T-helper 9 cell (primary cell): ENCODE results near the gene HDAC7.
A peak's percentile ranks its signal among the peaks of the same experiment; 100 is the strongest.

Experiments used
- DNase-seq: peaks from one replicate; pipeline ENCODE4 v3.0.0-alpha.2; 2020

HDAC7 gene

DNA sequence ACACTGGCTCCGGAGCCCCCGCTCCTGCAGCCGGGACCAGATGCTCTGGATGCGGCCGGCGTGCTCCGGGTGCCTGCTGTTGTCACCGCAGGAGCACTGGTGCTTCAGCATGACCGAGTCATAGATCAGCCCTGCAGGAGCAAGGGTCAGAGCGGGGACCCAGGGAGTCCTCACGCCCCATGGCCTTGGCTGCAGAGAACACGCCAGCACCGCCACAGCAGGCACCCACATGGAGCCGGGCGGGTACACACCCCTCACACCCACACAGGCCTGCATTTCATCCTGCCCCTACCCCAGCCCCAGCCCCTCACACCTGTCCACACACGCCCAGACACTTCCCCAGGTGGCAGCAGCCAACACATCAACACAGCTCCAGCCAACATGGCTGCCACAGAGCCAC is 27.8 kb downstream of the HDAC7 start:
- DNase-seq, result no peak

DNA sequence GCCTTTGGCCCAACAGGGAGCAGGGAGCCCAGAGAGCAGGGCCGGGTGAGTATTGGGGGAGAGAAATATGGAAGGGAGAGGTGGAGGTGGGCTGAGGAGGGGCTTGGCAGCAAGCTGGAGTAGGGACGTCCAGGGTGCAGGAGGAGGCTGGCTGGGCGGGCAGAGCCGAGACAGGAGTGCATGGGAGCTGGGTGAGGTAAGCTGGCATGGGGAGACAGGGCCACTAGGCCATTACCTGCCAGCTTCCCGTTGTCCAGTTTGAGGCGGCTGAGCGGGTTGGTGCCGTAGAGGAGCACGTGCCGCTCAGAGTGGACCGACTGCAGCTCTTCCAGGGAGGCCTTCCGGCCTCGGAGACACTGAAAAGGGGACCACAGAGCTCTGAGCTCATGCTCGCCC is 28.4 kb downstream of the HDAC7 start:
- DNase-seq, result no peak

DNA sequence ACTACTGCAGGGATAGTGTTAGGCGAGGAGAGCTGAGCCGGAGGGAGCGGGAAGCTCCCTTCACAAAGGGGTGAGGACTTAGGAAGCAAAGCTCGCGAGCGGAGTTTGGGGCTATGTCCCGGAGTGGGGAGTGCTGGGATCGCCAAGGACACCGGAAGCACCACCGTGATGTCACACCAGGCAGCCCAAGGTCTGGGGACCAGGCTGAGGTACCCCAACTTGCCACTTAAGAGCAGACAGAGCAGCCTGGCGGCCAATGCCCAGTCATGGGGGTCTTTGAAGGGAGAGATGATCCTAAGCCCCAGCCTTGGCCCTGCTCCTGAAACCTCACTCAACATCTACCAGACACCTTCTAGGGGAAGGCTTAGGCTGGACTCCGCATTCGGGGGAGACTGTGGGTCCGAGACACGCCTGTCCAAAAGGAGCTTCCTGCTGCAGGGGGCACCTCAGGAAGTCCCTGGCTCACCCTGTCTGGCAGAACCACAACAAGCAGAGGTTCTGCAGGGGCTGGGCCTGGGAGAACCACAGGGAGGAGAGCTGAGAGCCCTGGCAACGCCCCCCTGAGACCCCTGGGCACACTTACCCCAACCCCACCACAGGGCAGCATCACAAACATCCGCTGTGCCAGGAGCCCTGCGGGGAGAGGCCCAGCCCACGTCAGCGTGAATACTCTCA is 28.9 kb downstream of the HDAC7 start:
- no peak for DNase-seq

DNA sequence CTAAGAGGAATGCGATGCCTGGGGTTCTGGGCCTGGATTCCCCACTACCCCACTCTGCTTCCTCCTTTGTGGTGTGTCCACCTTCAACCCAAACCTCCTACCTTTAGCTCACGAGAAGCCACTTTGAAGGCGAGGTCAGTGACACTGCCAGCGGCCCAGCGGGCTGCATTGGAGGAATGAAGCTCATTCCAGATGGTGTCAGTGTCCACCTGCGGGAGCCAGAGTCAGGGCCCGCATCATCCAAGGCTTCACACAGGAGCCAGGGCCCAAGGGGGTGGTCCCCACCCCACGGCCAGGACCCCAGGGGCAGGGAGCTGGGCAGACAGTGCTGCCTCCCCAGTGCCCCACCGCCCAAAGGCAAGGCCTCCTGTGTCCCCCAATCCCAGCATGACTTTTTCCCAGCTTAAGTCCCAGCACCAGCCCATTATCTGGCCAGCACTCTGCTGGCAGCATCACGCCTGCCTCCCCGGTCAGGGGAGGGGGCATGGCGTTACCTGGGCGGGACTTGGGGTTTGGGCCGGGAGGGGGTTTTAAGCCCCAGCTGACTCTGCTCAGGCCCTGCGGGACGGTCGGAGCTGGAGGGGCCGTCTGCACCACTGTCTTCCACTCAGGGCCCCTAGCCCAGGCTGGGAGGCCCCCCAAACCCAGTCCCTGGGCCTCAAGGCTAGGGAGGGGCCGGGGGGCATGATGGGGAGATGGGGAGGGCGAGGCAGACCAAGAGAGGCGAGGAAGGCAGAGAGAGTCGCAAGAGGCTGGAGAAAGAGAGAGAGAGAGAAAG is 29.8 kb downstream of the HDAC7 start:
- DNase-seq, result no peak

DNA sequence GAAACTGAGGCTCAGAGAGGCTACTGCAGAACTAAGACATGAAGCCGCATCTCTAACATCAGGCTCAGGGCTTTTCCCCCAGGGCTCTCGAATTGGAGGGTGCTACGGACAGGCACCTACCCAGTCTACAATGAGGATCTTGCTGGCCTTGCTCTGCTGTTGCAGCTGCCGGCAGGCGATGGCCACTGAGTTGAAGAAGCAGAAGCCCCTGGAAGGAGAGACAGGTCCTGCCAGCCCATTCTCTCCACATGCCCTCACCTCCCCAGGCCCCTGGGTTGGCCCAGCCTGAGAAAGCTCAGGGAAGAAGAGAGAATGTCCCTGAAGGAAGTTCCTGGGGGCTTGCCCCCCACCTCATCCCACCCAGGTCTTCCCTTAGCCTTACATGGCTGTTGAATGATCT is 30.6 kb downstream of the HDAC7 start:
- no peak for DNase-seq

DNA sequence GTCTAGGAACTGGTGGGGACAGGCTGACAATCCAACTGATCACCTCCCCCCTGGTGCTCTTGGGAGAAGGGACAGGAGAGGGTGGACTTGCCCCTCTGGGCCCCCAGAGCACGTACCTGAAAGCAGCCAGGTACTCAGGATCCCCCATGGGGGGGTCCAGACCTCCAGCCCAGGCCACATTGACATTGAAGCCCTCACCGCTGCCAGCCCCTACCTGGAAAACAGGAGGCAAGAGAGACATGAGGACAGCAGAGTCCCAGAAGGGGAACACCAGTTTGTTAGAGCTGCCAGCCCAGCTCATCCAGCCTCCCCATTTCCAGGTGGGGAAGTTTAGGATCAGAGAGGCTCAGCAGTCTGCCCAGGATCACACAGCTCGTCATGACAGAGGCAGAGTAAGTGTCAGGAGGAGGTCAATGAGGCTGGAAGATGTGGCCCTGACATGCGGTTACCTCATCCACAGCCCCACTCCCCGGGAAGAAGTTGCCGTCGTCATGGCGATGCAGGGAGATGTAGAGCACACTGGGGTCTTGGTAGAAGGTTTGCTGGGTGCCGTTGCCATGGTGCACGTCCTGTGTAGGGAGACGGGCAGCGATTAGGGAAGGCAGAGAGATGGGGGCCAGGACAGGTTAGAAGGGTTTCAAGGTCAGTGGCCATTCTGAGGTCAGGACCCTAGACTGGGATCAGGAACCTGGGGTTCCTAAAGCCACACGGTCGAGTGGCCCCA is 31.9 kb downstream of the HDAC7 start:
- no peak for DNase-seq

DNA sequence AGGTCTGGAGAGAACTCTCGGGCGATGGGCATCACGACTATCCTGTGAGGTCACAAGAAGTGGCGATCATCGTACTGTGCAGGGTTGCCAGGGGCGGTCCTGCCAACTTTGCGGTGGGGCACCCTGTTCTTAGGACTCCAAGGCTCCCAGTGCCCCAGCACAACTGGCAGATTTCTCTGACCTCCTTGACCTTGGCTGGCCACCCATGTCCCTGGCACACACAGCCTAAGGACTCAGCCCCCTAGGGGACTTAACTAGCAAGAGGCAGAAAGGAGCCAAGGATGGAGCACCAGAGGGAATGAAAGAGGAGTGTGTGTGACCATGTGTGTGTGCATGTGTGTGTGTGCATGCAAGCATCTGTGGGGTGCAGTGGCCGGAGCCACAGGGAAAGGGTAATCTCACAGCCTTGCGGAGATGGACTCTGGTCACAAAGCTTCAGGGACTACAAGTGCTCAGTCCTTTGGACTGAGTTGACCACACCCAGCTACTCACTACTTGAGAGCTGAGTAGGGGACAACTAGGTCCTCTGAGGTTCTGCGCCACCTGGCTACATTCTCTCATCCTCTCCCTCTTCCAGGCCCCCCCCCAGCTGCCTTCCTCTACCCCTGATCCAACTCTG is 32.9 kb downstream of the HDAC7 start:
- DNase-seq, result no peak

DNA sequence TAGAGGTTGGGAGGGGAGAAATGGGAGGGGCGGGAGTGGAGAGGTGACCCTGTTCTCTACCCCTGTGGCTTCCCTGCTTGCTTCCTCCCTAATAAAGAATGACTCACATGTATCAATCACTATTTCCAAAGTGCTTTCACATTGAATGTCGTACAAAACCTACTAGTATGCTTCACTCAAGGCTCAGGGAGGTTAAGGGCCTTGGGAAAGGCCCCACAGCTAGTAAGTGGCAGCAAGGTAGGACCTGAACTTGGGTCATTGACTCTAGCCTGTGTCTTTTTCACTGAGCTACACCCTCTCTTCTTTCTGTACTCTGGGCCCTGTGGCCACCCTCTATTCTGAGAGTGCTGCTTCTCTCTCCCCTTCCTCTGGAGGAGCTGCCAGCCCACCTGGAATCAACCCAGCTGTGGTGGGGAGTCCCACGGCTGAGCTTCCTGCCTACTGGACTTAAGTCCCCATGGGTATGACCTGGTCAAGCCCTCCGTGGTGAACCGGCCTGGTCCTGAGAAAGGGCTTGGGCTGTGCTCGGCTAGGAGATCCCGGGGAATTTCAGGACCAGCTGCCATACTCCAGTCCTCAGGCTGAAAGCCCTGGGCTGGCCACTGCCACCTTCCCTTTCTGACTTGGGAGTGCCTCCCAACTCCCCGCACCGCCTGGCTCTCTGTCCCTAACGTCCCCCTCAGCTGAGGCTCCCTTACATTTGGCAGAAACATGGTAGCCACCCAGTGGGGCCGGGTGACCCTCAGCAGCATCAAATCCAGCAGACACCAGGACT is 33.6 kb downstream of the HDAC7 start:
- no peak for DNase-seq

DNA sequence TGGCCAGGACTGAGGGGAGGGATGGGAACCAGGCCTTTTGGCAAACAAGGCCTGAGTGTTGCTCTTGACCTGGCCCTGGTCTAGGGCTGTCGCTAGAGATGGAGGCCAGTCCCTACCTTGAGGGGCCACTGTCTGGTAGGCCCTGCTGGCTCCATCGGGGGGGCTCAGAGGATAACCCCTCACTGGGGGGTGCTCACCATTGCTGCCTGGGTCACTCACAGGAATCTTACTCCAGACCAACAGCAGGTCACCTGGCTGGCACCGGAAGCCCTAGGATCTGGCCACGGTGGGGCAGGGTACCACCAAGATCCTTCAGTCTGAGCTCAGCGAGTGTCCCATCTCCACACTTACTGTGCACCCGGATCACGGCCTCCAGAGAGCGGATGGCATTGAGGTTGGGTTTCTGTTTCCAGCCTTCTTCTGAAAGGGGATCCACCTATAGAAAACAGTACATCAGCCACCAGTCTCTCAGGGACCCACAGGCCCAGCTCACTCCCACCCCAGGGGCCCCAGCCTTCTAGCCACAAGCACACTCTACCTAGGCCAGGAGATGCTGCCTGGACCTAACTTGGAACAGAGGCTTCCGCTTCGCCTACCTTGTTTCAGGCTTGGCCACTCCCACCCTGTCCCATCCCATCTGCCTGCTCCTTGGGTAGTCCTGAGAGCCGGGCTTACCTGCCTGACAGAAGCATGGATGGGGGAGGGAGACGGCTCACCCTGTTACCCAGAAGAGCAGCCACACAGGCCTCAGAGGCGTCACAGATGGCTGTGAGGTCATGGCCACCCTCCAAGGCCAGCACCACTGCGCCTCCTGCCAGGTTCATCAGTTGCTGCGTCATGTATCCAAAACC is 34.4 kb downstream of the HDAC7 start:
- DNase-seq, result no peak

DNA sequence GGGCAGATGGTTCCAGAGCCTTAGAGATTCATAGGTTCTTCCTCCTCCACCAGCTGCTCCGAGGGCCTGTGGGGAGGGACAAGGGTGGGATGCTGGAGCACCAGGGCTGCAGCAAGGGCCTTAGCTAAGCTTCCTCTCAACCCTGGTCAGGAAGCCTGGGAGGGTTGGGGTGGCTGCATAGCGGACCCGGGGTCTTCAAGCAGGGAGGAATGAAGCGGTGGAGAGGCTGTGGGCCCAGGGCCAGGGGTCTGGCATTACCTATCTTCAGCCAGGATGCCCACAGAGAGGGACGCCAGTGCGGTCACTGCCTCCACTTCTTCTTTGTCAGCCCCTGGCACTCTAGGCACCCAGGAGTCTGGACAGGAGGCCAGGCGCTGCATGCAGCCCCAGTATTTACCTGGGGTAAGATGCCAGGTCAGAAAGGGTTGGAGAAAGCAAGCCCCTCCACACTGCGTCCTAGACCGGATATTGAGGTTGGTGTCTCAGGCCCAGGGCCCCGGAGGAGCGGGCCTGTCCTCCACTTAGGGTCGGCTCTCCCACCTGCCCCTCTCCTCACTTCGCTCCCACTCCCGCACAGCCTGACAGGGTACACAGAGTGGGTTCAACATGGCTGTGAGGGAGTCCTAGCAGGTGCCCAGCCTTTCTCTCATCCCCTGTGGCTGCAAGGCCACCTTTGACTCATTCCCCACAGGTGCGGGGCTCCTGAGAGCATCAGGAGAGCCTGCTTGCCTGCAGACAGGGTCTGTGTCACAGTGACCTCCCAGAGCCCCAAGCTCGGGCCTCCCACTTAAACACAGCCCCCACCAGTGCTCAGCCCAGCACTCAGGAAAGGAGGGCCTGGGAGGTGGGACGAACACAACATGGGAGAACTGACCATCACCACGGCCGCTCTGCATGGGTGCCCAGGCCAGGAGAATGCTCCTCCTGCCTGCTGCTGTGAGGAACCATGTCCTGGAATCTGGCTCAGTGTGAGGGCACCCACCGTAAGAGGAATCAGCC is 35.6 kb downstream of the HDAC7 start:
- no peak for DNase-seq

DNA sequence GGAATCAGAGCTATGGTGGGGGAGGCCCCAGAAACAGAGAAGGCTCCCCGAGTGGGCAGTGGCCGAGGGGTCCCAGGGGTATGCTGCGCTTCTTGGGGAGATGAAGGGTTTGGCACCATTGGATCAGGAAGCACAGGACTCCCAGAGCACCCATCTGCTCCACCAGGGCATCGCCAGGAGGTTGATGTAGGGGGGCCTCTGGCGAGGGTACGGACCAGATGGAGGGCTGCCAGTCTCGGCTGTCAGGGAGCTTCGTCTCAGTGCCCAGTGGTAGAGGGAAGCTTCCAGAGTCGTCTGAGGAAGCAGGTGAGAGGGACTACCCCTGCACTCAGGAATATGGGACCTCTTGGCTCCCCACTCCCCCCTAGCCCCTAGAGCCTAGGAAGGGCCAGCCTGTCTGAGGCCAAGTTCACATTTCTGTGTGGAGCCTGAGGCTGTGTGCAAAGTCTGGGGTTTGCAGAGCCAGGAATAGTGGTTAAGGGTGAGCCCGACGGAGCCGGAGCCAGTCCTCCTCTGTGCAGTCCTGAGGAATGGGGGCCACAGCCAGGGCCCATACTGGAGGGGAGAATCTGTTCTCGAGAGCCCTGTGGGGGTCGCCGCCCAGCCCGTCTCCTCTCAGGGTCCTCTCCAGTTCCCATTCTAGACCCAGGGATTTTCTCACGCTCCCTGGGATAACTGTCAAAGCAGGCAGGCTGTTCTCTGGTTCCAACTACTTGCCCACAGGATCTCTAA is 36.5 kb downstream of the HDAC7 start:
- DNase-seq, result no peak

DNA sequence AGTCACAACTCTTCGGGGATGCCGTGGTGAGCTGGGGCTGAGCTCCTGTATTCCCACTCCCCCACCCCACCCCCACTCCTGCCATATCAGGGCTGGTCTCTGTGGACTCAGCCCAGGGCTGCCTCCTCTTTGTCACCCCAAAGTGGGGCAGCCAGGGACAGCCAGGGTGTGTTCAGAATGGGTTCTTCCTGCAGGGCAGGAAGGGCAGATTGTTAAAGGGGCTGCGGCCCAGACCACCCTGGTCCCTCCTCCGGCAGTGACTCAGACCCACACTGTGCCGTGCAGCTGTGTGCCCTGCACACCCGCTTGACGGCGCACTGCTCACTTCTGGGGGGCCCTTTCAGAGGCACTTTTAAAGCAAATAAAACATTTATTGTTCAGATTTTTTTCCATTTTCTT is 37.3 kb downstream of the HDAC7 start:
- DNase-seq, result no peak

DNA sequence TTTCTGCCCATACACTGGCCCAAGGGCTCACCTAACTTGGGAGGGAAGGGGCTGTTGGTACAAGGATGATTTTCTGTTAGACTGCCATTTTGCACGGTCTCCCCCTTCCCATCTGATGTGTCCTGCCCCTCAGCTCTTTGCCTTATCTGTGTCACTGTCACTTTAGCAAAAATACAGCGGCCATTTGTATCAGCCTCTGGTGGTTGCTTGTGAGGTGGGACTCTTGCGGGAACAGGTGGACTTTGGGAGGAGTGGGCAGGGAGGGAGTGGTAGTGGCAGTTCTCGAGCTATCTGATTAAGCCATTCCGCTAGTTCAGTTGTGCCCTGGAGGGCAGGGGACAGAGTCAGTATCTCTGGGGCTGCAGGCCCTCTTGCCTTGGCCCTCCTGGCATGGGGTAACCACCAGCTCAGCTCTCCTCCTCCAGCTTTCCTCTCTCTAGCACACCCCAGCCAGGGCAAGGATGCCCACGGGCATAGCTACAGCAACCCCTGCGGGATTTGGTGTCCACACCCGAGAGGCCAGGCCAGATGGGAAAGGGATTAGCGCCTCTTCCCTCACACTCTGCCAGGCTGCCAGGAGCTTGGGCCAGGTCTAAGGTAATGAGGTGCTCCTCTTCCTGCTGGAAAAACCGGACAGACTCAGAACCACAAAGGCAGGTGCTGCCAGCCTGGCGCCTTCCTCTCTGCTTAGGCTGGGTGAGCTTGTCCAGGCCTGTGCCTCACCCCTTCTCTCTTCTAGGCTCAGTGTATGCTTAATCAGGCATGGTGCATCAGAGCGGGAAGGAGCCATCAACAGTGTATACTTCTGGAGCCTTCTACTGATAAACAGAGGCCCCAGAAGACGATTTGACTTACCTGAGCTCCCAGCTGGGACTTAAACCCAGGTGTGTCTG is 38.0 kb downstream of the HDAC7 start:
- DNase-seq, result no peak

DNA sequence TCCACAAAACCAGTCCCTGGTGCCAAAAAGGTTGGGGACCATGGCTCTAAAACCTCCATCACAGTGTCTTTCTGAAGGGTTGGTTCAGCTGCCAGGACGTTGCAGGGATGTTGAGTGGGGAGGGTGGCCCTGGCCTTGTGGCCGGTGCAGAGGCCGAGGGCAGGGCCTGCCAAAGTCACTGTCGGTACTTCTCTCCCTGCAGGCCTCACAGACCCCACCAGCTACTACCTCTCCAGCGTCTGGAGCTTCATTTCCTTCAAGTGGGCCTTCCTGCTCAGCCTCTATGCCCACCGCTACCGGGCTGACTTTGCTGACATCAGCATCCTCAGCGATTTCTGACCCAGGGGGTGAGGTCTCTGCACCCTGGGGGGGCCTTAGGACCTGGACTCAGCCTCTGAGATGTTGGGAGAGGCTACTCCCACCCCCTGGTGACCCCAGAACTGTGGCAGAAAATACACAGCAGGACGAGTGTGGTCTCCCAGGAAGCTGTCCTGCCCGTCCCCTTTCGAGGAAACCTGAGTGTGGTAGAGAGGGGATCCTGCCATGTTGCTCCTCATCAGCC is 39.7 kb downstream of the HDAC7 start:
- DNase-seq, result no peak

DNA sequence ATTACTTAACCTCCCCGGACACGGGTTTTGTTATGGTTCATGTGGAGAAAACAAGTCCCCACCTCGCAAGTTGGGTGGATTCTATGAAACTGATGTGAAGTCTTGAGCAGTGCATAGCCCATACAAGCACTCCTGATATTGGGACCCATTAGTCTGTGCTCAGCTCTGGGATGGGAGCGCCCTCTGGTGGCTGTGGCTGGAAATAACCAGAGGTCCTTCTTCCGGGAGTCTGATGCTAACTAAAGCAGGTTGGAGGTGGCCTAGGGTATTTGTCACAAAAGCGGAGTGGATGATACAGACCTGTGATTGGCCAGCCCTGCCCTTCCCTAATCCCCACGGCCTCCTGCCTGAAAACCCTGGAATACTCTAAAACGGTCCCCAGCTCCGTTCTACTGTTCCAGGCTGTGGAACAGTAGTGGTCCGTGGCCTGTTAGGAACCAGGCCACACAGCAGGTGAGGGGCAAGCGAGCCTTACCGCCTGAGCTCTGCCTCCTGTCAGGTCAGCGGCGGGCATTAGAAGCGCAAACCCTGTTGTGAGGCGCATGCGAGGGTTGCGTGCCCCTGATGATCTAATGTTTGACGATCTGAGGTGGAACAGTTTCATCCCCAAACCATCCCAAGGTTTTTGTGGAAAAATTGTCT is 40.3 kb downstream of the HDAC7 start:
- peak; percentile 96 for DNase-seq

DNA sequence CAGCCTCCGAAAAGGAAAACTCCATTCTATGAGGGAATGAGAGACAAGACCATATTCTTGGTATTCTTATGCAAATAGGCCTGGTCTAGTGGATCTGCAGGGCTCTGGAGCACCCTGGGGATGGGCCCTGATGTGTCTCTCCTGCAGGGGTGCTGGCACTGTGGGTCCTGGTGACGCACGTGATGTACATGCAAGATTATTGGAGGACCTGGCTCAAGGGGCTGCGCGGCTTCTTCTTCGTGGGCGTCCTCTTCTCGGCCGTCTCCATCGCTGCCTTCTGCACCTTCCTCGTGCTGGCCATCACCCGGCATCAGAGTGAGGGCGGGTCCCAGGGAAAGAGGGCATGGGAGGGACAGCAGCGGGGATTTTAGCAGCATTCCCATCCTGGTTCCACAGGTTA is 40.8 kb downstream of the HDAC7 start:
- DNase-seq, result no peak

DNA sequence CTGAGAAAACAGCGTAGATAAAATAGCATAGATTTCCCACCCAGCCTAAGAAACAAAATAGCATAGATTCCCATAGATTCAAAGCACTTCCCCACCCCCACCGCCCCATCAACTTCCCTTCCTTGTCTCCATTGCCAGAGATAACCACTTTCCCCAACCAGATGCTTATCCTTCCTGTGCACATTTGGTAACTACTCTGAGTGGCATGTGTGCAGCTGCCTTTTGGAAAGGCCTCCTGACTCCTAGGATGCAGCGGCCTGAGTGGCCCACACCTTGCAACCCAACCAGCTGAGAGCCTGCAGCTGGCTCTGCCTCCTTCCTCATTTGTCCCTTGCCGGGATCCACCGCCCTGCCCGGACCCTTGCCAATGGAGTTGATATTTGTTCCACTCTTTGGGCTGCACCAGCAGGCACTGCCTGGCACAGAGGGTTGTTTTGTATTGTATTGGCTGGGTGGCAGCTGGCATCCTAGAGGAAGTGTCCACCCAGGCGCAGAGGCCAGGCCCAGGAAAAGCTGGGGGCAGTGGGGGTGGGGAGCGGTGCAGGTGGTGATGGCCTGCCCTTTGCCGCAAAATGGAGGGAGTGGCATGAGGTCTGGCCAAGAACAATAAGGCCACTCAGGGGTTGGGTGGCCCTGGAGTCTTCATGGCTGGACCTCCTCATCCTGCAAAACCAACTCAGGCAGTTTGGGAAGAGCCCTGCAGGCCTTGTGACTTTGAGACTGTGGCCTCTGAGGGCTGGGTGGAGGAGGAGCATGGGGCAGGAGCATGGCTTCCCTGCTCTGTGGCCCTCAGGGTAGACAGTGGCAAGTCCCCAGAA is 41.8 kb downstream of the HDAC7 start:
- DNase-seq, result no peak
